Cardiac muscle cell (in vitro differentiated cells and primary cell): ENCODE results near the gene RNF14. TPM values are rescaled to one million over a fixed set of nuclear protein-coding genes. Genes with fewer than 3 reads are reported as not detected.

ENCODE experiments used
- DNase-seq, 2 donors: peaks; one replicate each; pipeline versions ENCODE4 v3.0.0 to v3.0.0-alpha.2; 2010 to 2017; ENCODE audit warnings: low read depth in 1 of 2, low spot score in 1 of 2
- H3K27ac ChIP-seq: fragments of 200-600 bp; sonication (generic); 2 replicates; pipeline ENCODE4 v1.5.1; 2016
- H3K27me3 ChIP-seq: fragments of 200-600 bp; sonication (generic); 2 replicates; pipeline ENCODE4 v1.6.0; 2016; ENCODE audit warnings: control low read depth
- H3K36me3 ChIP-seq: fragments of 200-600 bp; sonication (generic); 2 replicates; pipeline ENCODE4 v1.5.1; 2016; ENCODE audit warnings: control low read depth
- H3K4me1 ChIP-seq: fragments of 200-600 bp; sonication (generic); 2 replicates; pipeline ENCODE4 v1.8.1; 2017; ENCODE audit warnings: low read depth, mild to moderate bottlenecking, mixed run types
- H3K4me3 ChIP-seq: fragments of 200-600 bp; sonication (generic); 2 replicates; pipeline ENCODE4 v1.5.1; 2016; ENCODE audit warnings: mild to moderate bottlenecking
- H3K9me3 ChIP-seq: fragments of 200-600 bp; sonication (generic); 2 replicates; pipeline ENCODE4 v1.5.1; 2017; ENCODE audit warnings: low read depth, mild to moderate bottlenecking, control low read depth
- polyA plus RNA-seq: library from polyadenylated mRNA; unstranded; fragments of >200 nt; fragmentation: Nextera tagmentation; extraction: Ambion mirVana; gene quantifications from 2 replicates; pipeline ENCODE4 v1.2.1, GENCODE V29; 2016
- total RNA-seq: library from RNA; depleted of rRNA; stranded (reverse); fragments of >200 nt; gene quantifications from 2 replicates; pipeline ENCODE4 v1.2.3, GENCODE V29; 2016
- TF ChIP-seq, protein P1 (sequence below): IDR thresholded peaks from 2 replicates; pipeline ENCODE4 v1.5.1; 2012; ENCODE audit warnings: low read depth, mild to moderate bottlenecking, low read length

The RNF14 gene
- total and polyA plus RNA-seq, 2 experiments from 2014 or later = 35.4 to 69.2 TPM

DNA sequence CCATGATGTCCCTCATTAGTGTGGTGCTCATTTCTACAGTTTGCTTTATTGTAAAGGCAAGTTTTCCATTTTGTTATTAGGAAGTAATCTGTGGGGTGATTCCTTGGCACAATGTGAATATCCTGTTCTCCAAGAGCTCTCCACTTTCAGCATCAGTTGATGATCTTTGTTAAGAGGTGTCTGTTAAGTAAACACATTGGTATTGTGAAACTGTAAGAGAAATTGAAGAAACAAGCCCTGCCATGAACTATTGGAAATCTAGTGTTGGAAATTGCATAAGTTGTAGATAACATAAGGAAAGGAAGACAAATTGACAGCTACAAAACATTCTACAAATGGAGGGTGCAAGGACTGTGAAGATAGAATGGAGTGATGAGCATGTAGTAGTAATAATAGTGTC, 17.2 kb downstream of the RNF14 start:
- no peak overlapping the region for H3K27ac ChIP-seq
- no peaks in the 10 kb centered on the region for H3K4me1 ChIP-seq
- DNase-seq = no peak
- H3K4me3 ChIP-seq = no peak overlapping the region
- TF ChIP-seq, protein P1, sequence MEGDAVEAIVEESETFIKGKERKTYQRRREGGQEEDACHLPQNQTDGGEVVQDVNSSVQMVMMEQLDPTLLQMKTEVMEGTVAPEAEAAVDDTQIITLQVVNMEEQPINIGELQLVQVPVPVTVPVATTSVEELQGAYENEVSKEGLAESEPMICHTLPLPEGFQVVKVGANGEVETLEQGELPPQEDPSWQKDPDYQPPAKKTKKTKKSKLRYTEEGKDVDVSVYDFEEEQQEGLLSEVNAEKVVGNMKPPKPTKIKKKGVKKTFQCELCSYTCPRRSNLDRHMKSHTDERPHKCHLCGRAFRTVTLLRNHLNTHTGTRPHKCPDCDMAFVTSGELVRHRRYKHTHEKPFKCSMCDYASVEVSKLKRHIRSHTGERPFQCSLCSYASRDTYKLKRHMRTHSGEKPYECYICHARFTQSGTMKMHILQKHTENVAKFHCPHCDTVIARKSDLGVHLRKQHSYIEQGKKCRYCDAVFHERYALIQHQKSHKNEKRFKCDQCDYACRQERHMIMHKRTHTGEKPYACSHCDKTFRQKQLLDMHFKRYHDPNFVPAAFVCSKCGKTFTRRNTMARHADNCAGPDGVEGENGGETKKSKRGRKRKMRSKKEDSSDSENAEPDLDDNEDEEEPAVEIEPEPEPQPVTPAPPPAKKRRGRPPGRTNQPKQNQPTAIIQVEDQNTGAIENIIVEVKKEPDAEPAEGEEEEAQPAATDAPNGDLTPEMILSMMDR = no peak
- H3K9me3 ChIP-seq = no peaks in the 10 kb centered on the region
- H3K36me3 ChIP-seq = peaks cover 73% of the 10 kb centered on the region
- H3K27me3 ChIP-seq = no peaks in the 10 kb centered on the region

DNA sequence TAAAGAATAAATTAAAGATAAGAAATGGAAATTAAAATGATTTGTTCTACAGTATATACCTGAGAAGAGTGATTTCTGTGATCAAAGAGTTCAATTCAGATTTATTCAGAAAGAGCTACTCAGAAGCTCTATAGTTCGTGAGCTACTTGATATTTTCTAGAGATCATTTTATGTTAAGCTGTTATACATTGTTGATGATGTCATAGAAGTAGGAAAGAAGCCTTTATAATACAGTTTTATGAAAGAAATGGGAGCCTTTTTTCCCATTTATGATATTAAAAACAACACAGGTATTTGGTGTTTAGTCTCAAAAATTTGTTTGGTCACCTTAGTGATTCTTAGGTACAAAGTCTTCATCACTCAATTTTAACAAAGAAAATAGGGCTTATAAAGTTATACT, 20.8 kb downstream of the RNF14 start:
- H3K4me1 ChIP-seq = peaks cover 4% of the 10 kb centered on the region
- H3K27ac ChIP-seq = no peak overlapping the region
- H3K9me3 ChIP-seq = no peaks in the 10 kb centered on the region
- no peak overlapping the region for H3K4me3 ChIP-seq
- TF ChIP-seq, protein P1 = no peak
- H3K27me3 ChIP-seq = no peaks in the 10 kb centered on the region
- peaks cover 43% of the 10 kb centered on the region for H3K36me3 ChIP-seq
- no peak for DNase-seq

DNA sequence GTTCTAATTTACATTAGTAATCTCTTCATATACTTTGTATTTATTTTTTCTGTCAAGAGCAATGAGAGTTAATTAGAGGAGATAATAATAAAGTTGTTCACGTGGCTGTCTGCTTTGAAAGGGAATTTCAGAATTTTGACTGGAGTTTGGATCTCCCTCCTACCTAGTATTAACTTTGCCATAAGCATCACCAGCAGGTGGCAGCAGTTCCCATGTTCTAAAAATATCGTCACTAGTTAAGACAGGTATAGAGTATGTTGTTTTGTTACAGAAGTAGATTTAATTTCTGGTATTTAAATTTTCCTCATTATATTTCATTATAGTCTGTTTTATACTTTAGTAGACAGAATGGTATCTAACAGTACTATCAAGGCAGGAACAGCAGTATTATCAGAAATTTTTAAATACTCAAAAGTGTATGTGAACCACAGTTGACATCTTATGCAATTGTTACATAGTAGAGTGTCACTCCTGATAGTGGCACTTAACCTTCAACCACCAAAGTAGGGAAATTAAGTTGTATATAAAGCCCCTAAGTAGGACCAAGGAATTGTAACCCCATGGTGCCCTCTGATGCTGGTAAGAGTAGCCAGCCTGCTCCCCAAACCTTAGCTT, 23.6 kb downstream of the RNF14 start:
- Histone ChIP-seq H3K36me3 (peaks cover 23% of the 10 kb centered on the region), H3K27me3 (no peaks in the 10 kb centered on the region)
- peak; percentile 75 to 82 for DNase-seq

DNA sequence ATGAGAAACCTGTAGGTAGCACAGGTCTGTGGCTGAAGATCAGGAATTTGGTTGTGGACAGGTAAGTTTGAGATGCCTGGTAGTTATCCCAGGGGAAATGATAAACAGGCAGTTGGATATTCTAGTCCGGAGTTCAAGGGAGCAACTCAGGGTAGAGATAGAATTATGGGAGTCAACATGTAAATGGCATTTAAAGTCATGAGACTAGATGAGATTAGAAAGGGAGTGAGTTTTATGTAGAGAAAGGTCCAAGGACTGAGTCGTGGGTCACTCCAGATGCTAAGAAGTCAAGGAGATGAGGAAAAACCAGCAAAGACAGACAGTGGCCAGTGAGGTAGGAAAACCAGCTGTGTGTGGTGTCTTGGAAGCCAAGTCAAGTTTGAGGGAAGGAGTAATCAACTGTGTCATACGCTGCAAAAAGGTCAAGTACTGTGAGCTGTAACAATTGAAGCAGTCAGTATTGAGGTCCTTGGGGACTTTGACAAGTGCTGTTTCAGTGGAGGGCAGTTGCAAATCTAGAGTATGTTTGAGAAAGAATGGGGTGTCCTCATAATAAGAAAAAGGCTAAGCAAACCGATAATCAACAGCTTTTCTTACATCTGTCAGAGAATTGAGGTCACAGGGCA, 25.7 kb downstream of the RNF14 start:
- Histone ChIP-seq H3K4me1 (peaks cover 6% of the 10 kb centered on the region), H3K36me3 (peaks cover 10% of the 10 kb centered on the region)
- DNase-seq = no peak

More for the DNA sequence above, 23.6 kb downstream of the RNF14 start:
- no peak overlapping the region for H3K4me3 ChIP-seq
- TF ChIP-seq, protein P1 = peak; percentile 73
- H3K27ac ChIP-seq = no peak overlapping the region
- H3K4me1 ChIP-seq = peaks cover 6% of the 10 kb centered on the region
- no peaks in the 10 kb centered on the region for H3K9me3 ChIP-seq

DNA sequence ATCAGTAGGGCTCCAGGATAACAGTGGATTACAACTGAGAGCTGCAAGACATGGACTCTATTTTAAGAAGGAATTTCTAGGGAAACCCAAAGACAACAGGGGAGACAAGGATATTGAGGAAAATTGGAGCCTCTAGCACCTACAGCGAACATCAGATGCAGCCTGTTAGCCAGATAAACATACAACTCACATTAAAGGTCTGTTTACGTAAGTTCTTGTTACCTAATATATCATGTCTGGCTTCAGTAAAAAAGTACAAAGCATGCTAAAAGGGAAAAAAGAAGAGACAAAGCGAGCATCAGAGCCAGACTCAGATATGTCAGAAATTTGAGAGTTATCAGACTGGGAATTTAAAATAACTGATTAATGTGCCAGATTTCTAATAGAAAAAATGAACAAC, 26.8 kb downstream of the RNF14 start:
- Histone ChIP-seq H3K36me3 (peaks cover 5% of the 10 kb centered on the region), H3K4me1 (peaks cover 6% of the 10 kb centered on the region), H3K27me3 (no peaks in the 10 kb centered on the region), H3K27ac (no peak overlapping the region), H3K9me3 (no peaks in the 10 kb centered on the region), H3K4me3 (no peak overlapping the region)
- TF ChIP-seq, protein P1 = no peak
- no peak for DNase-seq

More for the DNA sequence above, 25.7 kb downstream of the RNF14 start:
- Histone ChIP-seq H3K27ac (no peak overlapping the region), H3K4me3 (no peak overlapping the region), H3K27me3 (no peaks in the 10 kb centered on the region), H3K9me3 (no peaks in the 10 kb centered on the region)
- TF ChIP-seq, protein P1 = no peak
